DMS114 treated with DMSO at 0.1 percent for 48 hours (cell line): ENCODE measurements around the gene CCDC187.
A peak's percentile ranks its signal among the peaks of the same experiment; 100 is the strongest.
"Not testable (repeated sequence)": the region's sequence is repeated elsewhere in the genome, so short reads cannot be mapped to it uniquely, and the experiment has no call there.

Source experiments
- DNase-seq: peaks from one replicate; lab custom pipeline; 2025; ENCODE audit not compliant: unreplicated experiment; lab: John Stamatoyannopoulos, UW

Gene CCDC187

GRCh38 chr9:136273244-136273865 is 30.5 kb downstream of the CCDC187 start:
- no peak for DNase-seq

GRCh38 chr9:136270173-136270705 is 33.7 kb downstream of the CCDC187 start:
- DNase-seq = no peak

- DNase-seq = no peak
Observed at GRCh38 chr9:136268735-136269134, 35.2 kb downstream of the CCDC187 start.

- no peak for DNase-seq
Observed at GRCh38 chr9:136268318-136268717, 35.6 kb downstream of the CCDC187 start.

DNA sequence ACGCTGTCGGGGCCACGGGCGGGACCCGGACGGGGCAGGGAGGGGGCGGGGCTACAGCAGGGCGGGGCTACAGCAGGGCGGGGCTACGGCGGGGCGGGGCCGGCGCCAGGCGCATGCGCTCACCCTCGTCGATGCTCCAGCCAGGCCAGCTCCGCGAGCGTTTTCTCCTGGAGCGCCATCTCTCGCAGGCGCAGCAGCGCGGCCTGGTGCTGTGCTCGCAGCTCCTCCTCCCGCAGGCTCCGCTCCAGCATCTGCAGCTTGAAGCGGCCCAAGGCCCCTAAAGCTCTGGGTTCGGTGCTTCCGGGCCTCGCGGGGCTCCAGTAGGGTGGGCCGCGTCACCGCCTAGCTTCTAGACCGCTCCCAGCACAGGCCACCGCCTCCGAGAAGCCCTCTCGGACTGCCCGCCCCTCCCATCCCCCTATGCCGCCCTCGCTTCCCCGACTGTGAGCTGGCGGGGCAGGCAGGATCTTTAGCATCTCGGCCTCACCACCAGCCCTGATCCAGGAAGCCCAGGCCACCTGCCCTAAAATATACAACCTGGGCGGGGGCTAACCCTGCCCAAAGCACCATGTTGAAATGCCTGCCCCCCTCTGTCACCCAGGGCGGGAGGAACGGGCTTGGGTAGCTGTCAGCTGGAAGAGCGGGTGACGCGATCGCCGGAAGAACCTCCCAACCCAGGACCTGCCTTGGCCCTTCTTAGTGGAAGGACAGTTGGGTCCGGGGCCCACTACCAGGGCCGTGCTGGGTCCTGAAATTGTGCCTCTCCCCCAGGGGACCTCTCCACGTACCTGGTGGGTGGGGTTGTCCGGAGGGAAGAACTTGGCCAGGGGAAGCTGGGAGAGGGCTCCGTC is 36.4 kb downstream of the CCDC187 start:
- peak; percentile 58 for DNase-seq

GRCh38 chr9:136266641-136267040 is 37.3 kb downstream of the CCDC187 start:
- not testable (repeated sequence) for DNase-seq

DNA sequence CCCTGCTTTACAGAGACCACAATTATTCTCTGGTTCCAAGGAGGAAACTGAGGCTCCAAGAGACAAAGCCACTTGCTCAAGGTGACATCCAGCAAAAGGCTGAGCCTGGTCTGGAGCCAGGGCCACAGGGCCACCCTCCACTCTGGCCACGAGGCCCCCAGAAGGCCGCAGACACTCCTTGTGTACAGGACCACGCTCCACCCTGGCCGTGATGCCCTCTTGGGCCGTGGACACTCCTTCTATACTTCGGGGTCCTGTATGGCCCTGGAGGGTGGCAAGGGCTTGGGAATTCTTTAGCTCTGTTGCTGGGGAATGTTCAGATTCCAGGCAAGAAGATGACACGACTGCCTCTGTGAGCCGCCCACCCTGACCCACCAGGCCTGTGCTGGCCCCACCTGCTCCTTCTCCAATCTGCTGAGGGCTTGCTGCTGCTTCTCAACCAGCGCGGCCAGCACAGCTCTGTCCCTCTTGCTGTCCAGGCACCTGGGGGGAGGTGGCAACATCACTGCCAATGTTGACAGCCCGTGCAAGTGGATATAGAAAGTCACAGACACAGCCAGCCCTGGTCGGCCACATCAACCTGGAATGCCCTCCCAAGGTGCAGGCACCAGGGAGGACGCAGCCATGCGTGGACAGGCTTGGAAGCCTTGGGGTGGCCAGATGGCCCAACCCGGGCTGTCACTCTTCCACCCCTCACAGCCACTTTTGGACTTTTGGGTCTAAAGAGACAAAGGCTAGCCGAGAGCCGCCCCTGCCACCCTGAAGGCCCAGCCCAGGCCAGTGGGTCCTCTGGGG is 38.1 kb downstream of the CCDC187 start:
- DNase-seq = no peak

GRCh38 chr9:136264441-136265405 is 39.2 kb downstream of the CCDC187 start:
- no peak for DNase-seq

DNA sequence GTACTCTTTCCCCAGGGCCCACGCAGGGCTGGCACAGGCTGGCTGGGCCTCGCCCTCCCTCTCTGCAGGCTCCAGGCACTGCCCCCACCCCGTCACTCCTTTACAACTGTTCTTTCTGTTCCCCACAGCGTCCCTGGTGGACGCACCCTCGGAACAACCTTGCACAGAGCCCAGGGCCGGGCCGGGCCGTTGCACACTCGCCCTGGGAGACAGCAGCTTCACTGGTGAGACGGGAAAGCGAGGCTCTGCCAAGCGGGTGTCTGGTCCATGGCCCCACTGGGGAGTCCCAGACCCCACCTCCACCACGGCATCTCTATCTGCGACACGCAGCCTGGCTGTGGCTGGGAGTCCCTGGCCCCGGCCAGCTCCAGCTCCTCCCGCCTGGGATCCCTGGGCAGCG is 39.9 kb downstream of the CCDC187 start:
- no peak for DNase-seq

- no peak for DNase-seq
Observed at GRCh38 chr9:136262671-136263178, 41.2 kb downstream of the CCDC187 start.

DNA sequence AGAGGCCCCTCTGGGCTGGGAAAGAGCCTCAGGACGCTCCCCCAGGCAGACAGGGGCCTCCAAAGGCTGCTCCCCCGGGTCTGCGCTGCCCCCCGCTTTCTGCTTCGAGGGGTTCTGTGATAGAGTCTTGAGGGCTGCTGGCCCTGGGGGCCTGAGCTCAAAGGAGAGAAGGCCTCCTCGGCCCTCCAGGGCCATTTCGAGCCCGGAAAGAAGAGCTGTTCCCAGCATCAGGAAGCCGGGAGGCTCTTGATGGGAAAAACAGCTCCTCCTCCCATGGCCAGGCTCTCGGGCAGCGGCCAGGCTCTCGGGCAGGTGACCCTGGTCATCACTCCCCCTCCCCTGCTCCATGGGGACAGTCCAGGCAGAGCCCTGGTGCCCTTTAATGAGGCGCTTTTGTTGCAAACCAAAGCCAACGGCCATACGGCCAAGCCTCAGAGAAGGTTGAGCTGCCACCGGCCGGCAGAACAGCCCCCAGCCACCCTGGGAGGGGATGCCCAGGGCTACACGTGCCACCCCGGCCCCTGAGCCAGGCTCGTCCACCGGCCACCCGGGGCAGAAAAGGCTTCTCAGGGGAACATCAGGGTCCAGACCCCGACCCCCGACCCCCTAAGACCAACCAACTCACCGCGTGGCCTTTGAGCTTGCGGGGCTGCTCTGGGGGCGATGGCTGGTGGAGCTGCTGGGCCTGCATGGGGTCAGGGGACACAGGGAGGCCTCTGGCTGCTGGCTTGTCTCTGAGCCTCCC is 42.0 kb downstream of the CCDC187 start:
- DNase-seq = no peak

DNA sequence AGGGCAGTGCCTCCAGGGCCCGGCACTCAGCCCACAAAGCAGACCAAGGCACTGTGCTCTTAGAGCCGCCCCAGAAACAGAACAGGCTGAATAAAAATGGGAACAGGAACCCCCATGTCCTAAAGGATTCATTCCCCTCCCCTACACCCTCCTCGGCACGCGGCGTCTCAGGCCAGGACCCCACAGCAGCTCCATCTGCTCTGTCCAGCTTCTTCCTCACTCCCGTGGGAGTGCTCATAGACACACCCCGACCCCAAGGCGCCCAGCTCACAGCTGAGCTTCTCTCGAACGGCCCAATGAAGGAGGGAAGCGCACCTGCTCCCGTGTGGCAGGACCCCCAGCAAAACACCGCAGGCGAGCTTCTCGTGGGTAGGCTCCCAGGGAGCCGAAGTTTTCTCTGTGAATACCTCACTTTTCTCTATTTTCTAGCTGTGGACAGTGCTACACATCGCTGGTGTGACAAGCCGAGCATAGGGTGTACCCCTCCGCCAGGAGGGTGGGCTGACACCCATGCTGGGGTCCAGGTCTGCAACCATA is 42.9 kb downstream of the CCDC187 start:
- DNase-seq = no peak

- no peak for DNase-seq
Observed at GRCh38 chr9:136260521-136260920, 43.4 kb downstream of the CCDC187 start.

DNA sequence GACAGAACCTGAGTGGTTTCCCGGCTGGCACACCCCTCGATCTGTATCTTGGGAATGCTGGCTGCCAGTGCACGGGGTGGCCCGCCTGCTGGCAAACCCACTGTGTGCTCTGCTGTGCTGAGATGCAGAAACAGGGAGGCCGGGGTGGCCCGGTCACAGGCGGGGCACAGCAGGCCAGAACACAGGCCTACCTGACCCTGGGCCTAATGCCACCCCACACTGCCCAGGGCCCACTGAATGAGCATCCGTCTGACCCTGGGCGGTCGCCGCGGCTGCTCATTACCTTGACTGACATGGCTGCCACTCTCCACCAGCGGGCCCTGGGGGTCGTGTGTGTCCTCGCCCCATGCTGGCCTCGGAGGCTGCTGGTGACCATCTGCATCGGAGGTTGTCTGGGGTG is 44.1 kb downstream of the CCDC187 start:
- DNase-seq = no peak

DNA sequence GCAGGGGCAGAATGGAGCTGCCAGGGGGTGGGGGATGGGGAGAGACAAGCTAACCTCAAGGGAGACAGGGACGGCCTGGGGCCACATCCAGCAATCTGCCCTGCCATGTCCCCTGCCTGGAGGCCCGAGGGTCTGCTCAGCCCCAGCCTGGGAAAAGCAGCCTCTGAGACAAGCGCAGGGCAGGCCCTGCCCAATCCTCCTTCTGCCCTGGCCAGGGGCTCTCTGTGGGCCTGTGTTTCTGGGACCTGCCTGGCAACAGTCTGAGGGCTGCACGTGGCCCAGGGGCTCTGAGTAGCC is 44.4 kb downstream of the CCDC187 start:
- no peak for DNase-seq

DNA sequence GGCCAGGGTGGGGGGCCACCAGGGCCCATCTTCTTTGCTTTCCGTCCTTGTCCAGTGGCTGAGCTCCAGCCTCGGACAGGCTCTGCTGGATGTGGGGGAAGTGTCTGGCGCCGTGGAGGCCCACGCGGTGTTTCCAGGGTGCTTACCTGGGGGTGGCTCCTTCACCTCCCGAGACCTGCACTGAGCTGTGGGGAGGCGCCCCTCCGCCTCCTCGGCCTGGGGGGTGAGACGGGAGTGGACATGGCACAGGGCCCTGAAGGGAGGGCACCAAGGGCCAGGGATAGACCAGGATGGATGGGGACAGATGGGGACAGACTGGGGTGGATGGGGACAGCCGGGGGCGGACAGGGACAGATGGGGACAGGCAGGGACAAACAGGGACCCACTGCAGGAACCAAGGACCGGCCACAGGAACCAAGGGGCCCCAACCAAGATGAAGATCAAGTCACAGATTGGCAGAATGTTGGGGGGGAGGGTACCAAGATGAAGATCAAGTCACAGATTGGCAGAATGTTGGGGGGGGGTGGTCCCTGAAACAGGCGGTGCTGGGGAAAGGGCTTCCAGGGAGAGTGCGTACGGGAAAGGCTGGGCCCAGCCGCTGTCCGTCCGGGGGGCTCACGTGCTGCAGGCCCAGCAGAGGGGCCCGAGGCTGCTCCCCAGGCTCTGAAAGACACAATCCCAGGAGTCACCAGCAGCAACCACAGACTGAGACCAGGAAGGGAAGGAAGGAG is 44.9 kb downstream of the CCDC187 start:
- no peak for DNase-seq

GRCh38 chr9:136258299-136258625 is 45.6 kb downstream of the CCDC187 start:
- no peak for DNase-seq

DNA sequence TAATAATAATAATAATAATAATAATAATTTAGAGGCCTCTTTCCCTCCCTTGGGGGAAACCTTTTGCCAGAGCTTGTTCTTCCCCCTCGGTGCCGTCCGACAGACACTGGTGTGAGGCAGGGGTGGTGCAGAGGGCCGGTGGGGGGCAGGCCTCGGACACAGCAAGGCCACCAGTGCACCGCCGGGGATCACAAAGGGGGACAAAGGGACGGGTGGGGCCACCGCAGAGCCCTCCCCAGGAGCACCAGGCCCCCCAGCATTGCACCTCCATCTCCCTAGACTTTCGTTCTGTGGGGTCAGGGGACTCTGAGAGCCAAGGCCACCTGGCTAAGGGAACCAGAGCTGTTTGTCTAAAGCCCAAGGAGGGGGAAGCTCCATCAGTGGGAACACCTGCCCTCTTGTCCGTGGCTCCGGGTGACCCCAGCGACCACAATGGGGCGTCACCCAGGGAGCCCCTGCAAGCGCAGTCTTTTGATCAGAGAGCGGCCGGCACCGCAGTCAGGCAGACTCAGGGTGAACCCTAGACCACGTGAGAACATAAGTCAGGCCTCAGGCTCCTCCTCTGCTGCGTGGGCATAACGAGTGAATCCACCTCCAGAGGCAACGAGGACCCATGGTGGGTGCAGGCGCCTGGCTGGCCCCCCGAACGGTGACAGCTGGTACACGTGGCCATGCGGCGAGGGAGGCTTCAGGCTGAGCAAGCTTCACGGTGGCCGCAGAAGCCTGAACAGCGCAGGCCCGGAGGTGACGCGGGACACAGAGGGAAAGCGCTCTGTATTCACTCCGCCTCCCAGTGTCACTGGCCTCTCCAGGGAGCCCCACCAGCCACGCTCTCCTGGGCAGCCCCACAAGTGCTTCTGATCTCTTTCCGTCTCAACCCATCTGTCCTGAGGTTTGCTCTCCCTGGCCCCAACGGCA is 46.3 kb downstream of the CCDC187 start:
- no peak for DNase-seq
